ENCODE measurements around the gene GFM1. TPM values are rescaled to one million over a fixed set of nuclear protein-coding genes. Genes with fewer than 3 reads are reported as not detected.
A peak's percentile ranks its signal among the peaks of the same experiment; 100 is the strongest.

The GFM1 gene
- polyA plus RNA-seq, 1 donor: 29.7 TPM

- peak; percentile 77 for DNase-seq
Measured at GRCh38 chr3:158727206-158728060, 83.1 kb downstream of the GFM1 start.

DNA sequence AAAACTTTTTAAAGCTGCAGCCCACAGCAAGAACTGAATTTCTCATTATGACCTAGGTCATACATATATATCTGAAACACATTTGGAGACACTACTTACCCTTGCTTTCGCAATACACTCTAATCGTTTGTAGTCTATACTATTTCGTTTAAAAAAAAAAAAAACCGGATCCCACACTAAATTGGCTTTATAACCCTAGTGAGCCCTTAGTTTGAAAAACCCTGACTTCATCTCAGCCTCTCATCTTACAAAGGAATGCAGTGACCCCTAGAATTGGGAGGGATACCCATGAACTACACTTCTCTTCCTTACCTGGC, 83.7 kb downstream of the GFM1 start:
- DNase-seq: no peak

GRCh38 chr3:158728851-158729250, 84.5 kb downstream of the GFM1 start:
- DNase-seq: no peak

DNA sequence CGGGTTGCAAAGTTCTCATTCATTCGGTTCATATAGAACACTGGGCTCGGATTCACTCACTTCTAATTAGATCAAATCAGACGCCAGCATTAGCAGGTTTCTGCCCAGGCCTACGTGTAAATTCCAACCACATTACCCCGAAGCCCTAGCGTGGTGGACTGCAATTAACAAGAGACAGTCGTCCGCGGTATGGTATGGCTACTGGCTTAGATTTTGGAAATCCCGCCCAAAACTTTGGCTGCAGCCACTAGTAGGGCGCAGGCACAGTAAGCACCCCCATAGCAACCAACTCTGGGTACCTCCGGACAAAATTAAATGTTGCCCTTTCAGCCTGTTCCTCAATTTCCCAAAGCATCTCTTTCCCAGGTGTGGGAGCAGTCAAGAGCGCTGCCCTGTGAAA, 87.2 kb downstream of the GFM1 start:
- DNase-seq: no peak

DNA sequence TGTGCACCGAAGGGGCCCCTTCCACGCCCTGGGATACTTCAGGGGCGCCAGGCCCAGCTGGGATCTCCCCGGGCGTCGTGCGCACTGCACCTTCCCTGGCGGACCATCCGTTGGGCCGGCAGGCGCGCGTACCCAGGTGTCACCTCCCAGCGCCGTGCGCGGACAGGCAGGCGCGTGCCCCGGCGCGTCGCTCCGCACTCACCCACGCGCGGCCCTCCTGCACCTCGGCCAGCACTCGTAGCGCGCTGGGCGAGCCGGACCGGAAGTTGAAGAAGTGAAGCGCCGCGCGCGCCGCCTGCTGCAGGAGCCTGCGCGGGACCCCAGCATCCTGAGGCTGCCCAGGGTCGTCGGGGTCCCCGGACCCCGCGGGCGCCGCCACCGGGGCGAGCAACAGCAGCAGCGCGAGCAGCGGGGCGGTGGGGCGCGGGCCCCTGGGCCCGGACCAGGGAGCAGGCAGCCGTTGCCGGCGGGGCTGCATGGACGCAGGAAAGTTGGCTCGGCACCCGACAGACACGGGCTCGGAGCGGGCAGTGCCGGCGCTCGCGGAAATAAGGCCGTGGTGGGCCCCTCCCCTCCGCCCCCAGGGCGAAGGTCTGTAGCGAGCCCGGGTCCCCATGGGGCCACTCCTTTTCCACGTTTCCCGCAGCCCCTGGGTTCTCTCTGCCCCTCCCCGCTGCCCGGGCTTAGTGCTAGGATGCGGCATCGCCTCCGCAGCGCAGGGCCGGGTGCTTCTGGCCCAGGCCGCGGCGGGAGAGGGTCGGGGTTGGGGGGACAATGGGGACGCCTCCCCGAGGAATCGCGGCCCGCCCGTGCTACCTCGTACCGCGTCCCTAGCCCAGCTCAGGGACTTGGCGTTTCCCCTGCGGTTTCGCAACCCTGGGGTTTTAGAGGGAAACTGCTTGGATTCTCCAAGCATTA, 87.9 kb downstream of the GFM1 start, which contains the start of gene RARRES1:
Gene RARRES1 (minus strand): TSS at position 520 of the 918 bp plus-strand sequence. CDS start 42 bp downstream, at position 478.
- peak; percentile 76 for DNase-seq

- DNase-seq: no peak
Measured at GRCh38 chr3:158732856-158733200, 88.5 kb downstream of the GFM1 start.

GRCh38 chr3:158733656-158734055, 89.3 kb downstream of the GFM1 start:
- no peak for DNase-seq

GRCh38 chr3:158735296-158736033, 91.1 kb downstream of the GFM1 start:
- DNase-seq: no peak

DNA sequence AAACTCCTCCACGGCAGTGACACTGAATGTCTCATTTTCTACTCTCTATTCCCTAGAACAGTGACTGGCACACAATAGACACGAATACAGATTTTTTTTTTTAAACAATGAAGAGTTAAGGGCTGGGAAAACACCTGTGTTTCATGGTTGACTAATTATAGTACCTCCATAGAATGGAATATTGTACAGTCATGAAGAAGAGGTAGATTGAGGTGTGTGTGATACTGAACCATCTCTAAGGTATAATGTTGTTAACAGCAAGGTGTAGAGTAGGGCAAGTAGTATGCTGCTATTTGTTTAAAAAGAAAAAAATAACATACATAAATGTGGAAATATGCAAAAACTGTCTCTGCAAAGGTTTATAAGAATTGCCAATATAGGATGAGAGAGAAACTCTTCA, 93.1 kb downstream of the GFM1 start:
- no peak for DNase-seq

DNA sequence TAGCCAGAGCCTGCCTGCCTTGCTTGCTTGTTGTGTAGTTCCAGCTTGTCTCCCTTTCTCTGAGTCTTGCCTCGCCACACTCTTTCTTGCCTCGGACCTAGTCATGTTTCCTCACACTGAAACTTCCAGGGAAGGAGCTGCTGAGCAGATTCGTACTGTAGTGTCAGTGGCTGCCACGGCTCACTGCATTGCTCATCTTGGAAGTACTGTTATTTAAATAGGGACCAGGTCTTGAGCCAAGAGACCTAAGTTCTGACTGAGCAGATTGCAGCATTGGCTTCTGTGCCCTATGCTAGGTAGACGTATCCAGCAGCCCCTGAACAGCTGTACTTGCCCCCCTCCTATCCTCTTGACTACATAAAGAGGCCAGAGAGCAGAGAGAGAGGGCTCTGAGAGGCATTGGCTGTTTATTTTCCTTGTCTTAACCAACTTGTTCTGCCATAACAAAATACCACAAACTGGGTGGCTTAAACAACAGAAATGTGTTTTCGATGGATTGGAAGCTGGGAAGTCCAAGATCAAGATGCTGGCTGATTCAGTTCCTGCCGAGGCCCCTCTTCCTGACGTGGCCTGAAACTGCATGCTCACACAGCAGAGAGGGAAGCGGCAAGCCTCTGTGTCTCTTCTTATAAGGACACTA, 93.8 kb downstream of the GFM1 start:
- DNase-seq: no peak

- no peak for DNase-seq
Measured at GRCh38 chr3:158738653-158739052, 94.3 kb downstream of the GFM1 start.

GRCh38 chr3:158739078-158739477, 94.8 kb downstream of the GFM1 start:
- DNase-seq: no peak

DNA sequence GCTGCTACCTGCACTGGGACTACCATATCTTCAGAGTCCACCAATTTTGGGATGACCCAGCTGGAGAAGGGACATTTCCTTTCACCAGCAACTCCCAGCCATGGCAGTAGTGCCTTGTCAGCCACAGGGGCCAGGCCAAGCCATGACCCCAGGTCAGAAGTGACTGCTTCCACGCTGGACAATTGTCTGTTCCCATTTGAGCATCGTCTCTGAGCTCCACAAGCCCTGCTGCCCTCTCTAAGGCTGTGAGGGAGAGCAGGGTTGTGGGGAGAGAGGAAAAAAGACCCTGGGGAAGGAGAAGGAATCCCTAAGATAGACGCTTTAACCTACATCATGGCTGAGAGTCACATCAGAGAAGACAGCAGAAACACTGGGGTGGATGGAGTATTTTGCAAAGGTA, 95.3 kb downstream of the GFM1 start:
- DNase-seq: no peak

Other genes starting within 250 kb of the GFM1 start
- gene MLF1, start 73.3 kb upstream of the GFM1 start, polyA plus RNA-seq (ENCODE audit: insufficient read length): 34.1 TPM
- gene LXN, start 28.1 kb downstream of the GFM1 start, polyA plus RNA-seq (ENCODE audit: insufficient read length): 17.8 TPM
- gene RARRES1, start 87.9 kb downstream of the GFM1 start, polyA plus RNA-seq (ENCODE audit: insufficient read length): 3.3 TPM
- 25.6 TPM for gene MFSD1, start 157.5 kb downstream of the GFM1 start, polyA plus RNA-seq (ENCODE audit: insufficient read length)